ENCODE data around the gene PSAPL1. TPM values are rescaled to one million over a fixed set of nuclear protein-coding genes. Genes with fewer than 3 reads are reported as not detected.

PSAPL1 gene
- total RNA-seq, 1 donor from 2014 or later, result not detected

GRCh38 chr4:7419961-7420660 lies 14.6 kb downstream of the PSAPL1 start:
- no peak for DNase-seq (ENCODE audit: low read depth)

DNA sequence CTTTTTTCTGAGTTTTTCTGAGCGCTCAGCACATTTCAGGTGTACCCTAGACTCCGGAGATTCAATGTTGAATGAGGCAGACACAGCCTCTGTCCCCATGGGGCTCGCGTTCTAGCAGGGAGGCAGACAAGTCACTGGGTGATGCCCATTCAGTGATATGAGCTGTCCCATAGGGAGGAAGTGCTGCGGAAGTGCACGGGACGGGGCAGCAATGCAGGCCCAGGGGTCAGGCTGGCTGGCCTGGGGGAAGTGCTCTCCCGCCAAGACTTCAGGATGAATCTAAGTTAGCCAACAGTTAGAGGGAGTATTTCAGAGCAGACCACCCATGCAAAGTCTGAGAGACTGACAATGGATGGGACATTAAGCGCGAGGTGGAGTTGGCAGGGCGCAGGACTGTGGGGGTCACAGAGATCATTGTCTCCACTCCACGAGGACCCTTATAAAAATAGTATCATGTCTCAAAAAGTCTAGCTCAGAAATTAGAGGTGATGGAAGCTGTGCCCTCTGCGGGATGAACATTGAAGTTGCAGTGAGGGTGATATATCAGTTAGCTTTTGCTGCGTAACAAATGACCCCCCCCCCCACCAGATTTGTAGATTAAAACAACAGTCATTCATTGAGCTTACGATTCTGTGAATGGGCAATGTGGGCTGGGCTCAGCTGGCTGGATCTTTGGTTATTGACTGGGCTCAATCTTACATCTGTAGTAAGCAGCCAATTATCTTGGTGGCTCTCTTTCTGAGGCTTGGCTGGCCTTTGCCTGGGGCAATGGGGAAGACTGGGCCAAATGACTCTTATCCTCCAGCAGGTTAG lies 16.4 kb downstream of the PSAPL1 start:
- no peak for DNase-seq (ENCODE audit: low read depth)

DNA sequence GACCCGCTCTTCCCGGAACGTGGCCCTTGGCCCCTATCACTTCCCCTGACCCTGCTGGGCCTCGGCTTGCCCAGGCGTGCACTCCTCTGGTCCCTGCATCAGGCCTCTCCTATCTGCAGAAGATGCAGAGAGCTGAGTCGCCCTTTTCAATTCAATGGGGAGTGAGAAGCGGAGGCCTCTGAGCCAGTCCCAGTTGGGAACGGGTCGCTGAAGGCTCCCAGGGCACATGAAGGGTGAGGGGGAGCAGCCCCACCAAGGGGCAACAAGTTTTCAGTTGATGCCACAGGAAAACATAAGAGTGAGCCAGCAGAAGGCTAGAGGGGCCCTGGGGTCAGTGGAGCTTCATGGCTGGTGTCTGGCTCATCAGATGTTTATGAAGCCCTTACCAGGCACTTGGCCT lies 17.1 kb downstream of the PSAPL1 start:
- no peak for DNase-seq (ENCODE audit: low read depth)

DNA sequence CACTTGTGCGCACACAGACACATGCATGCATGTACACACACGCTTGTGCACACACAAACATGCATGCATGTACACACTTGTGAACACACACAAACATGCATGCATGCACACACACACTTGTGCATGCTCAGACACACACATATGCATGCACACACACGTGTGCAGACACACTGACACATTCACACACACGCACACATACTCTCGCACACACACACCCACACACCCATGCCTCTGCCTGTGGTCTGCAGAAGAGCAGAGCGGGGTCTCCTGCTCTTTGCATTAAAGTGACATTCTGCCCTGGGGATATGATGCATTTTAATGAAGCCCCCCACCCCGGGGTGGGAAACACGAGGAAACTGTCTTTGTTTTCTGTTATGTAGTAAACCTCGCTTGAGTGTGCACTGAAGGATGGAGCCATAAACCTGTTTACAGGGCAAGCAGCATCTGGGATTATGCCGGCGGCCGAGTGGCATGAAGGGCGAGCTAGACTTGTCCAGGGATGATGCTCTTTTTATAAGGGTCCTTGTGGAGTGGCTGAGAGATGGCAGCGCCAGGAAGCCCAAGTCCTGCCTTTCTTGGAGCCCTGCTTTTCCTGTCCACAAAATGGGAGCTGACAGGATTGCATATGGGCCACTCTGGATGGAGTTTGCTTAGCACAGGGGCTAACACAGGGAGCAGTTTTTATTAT lies 17.8 kb downstream of the PSAPL1 start:
- DNase-seq (ENCODE audit: low read depth), result no peak

- no peak for DNase-seq (ENCODE audit: low read depth)
Observed at GRCh38 chr4:7415927-7416686, 18.6 kb downstream of the PSAPL1 start.

DNA sequence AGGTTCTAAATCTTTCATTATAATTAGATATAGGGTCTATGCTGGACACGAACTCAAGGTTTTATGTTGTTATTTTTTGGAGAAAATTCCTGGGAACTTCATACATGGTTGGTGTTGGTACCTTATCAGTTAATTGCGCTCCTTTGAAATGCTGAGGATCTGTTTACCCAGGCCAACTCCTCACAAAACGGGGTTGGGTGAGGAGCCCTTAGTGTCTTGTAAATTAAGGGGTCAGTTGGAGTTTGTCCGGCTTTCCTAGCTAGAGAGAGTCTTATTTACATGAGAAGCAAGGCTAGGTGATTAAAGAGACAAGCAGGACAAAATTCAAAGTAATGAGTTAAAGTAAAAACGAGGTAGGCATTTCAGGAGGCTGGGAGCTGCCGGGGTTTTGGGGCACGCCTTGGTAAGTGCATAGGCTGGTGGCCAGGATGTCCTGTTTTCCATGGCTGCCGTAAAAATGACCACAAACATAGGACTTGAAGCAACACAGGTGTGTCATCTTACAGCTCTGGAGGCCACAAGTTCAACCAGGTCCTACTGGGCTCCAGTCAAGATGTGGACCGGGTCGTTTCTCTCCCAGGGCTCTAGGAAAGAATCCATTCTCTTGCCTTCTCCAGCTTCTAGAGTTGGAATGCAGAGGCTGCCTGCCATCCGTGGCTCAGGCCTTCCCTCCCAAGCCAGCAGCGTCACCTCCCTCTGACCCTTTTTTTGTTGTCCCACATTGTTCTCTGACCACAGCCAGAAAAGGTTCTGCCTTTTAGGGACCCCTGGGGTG lies 19.8 kb downstream of the PSAPL1 start:
- no peak for DNase-seq (ENCODE audit: low read depth)

DNA sequence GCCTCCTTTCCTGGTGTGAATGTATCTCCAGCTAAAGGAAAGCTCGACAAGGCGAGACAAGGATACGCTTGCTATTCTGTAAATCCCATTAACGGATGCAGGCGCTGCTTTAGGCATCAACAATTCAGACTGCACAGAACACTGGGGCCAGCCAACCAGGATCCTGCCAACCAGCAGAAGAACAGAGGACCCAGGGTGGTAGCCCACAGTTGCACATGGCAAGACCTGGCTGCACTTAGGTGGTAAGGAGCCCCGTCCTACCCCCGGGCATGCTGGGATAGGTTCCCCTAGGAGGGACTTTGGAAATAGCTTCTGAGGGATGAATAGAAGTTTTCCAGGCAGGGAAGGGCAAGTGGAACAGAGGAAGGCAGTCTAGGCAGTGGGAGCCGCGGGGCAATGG lies 20.7 kb downstream of the PSAPL1 start:
- no peak for DNase-seq (ENCODE audit: low read depth)

DNA sequence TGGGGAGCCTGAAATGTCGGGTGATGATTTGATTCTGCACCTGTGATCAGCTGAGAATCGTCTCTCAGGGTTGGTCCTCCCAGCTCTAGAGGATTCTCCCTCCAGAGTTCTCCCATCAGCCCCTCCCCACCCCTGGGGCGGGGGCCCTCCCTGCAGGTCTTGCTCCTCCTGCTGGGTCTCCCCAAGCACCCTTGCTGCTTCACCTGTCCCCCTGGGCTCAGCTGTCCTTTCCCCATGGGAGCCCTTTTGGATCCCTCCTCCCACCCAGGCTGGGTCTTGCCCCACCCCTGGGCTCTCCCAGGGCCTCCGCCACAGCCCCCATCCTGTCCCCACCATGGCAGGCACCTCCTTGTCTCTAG lies 22.2 kb downstream of the PSAPL1 start:
- no peak for DNase-seq (ENCODE audit: low read depth)

DNA sequence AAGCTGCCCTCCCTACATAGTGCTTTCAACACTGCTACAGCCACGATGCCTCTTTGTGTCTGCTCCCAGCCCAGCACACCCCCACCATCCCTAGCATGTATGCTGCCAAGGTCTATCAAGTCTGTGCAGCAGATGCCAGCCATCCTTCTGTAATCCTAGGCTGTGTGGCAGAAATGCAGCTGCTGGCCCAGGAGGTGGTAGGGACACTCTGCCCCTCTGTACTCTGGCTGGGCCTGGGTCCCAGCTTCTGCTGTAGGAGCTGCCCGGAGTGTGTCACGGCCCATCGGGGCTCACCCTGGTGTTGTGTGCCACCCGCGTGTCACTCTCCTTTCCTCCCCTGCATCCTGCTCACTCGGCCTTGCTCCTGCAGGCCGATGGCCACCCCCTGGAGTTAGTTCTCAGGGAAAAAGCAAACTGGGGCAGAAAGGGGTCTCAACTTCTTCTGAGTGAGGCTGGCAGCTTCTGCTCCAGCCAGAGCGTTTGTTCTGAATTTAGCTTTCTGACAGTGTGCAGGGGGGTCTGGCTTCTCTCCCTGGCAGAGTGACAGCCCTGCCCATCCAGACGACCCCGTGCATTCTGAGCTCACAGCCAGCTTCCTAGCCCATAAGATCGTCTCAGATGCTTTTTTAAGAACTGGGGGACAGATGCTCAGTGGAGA lies 22.7 kb downstream of the PSAPL1 start:
- DNase-seq (ENCODE audit: low read depth), result no peak

GRCh38 chr4:7411491-7411890 lies 23.2 kb downstream of the PSAPL1 start:
- DNase-seq (ENCODE audit: low read depth), result no peak

- DNase-seq (ENCODE audit: low read depth), result no peak
Observed at GRCh38 chr4:7410446-7410845, 24.3 kb downstream of the PSAPL1 start.

DNA sequence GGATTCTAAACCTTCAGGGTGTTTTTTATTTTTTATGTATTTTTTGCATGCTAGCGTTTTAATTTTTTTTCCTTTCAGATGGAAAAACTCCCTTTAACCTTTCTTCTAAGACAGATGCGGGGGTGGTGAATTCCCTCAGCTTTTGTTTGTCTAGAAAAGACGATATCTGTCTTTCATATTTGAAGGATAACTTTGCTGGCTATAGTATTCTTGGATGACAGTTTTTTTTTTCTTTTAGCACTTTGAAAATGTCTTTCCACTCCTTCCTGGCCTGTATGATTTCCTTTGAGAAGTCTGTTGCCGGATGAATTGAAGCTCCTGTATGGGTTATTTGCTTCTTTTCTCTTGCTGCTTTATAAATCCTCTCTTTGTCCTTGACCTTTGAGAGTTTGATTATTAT lies 26.6 kb downstream of the PSAPL1 start:
- no peak for DNase-seq (ENCODE audit: low read depth)

DNA sequence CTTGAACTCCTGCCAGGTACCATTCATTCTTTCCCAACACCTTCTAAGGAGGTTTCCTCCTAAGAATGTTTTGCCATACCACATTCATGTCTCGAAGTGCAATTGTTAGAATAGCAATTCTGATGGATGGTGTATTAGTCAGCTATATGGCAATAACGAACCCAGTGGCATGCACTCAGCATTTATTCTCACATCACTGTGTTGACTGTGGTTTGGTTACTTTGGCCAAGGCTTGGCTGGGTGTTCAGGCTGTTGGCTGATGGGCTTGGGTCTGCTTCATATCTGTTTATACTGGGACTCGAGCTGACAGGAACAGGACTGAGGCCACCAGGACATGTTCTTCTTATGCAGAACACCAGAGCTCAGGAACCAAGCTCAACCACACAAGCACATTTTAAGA lies 31.7 kb downstream of the PSAPL1 start:
- DNase-seq (ENCODE audit: low read depth), result no peak

DNA sequence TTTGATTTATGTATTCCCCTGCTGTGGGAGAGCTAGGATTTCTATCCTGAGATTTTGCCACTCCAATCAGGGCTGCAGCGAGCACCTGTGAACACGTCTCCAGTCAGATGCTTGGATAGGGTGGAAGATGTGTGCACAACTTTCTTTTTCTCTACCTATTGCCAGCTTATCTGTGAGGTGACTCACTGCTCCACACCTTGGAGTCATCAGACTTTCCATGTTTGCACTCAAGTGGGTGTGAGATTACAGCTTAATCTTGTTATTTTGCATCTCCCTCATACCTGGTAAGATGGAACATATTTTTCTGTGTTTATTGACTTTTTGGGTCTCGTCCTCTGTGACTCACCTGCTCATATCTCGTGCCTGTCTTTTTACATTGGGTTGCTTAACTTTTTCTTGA lies 32.2 kb downstream of the PSAPL1 start:
- DNase-seq (ENCODE audit: low read depth), result no peak

DNA sequence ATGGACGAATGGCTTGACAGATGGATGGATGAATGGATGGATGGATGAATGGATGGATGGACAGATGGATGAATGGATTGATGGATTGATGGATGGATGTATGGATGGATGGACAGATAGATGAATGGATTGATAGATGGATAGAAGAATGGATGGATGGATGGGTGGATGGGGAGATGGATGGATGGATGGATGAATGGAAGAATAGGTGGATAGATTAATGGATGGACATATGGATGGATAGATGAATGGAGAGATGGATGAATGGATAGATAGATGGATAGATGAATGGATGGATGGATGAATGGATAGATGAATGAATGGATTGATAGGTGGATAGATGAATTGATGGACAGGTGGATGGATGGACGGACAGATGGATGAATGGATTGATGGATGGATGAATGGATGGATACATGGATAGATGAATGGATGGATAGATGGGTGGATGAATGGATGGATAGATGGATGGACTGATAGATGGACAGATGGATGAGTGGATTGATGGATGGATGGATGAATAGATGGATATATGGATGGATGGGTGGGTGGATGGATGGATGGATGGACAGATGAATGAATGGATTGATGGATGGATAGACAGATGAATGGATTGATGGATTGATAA lies 33.9 kb downstream of the PSAPL1 start:
- DNase-seq (ENCODE audit: low read depth), result no peak

DNA sequence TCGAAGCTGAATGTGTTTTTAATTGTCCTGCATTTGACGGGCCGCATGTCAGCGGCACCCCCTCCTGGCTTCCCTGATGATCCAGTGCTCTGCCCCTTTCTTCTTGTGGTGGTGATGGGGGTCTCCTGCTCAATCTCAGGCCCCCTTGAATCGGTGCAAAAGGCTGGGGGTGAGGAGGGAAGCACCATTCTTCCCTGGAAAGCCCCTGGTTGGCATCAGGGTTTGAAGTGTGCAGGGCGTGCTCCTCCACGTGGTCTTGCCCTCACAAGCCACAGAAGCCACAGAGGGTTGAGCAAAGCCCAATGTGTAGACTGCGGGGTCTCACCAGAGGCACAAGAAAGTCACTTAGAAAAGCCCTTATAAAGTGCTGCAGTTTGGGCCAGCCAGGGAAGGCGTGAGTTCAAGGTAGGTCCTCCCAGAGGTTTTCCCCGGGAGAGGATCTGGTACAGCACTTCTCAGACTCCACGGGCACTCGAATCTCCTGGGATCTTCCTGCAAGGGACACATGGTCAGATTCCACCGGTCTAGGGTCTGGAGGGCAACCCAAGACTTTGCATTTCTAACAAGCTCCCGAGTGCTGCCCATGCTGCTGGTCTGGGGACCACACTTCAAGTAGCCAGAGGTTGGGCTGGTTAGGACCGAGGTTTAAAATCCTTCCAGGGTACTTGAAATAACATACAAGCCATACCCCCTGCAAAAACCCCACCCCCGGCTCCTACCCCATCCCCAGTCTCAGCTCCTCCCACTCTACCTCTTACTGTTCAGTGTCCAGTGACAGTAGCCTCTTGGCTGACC lies 35.1 kb downstream of the PSAPL1 start:
- DNase-seq (ENCODE audit: low read depth), result no peak

GRCh38 chr4:7398788-7399439 lies 35.8 kb downstream of the PSAPL1 start:
- DNase-seq (ENCODE audit: low read depth), result no peak

DNA sequence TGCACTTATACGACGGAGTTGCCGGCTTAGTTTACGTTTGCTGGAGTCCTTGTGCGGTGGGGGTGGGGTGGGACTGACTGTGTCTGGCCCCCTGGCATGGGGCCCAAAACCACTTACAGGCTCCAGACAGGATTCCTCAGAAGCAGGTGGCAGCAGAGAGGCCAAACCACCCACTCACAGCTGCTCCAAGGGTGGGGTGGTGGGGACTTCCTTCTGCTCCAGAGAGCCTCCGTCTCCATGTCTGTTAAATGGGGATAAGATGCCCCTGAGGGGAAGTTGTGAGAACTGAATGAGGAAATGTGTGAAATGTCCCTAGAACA lies 36.7 kb downstream of the PSAPL1 start:
- DNase-seq (ENCODE audit: low read depth), result peak; percentile 7

All from renal cortical epithelial cell (primary cell).